NCI-H446 treated with DMSO at 0.1 percent for 48 hours (cell line): Measurements from ENCODE around the gene MOB4.
"Not testable (repeated sequence)": the region's sequence is repeated elsewhere in the genome, so short reads cannot be mapped to it uniquely, and the experiment has no call there.

Experiments
- DNase-seq: peaks from one replicate; lab custom pipeline; 2025; lab: John Stamatoyannopoulos, UW

Gene MOB4

GRCh38 chr2:197515739-197516392 is at the start of gene MOB4:
TSS of gene MOB4 (plus strand) at chr2:197516066. CDS start at chr2:197516087, 21 bp downstream.
- peak; percentile 86 for DNase-seq

DNA sequence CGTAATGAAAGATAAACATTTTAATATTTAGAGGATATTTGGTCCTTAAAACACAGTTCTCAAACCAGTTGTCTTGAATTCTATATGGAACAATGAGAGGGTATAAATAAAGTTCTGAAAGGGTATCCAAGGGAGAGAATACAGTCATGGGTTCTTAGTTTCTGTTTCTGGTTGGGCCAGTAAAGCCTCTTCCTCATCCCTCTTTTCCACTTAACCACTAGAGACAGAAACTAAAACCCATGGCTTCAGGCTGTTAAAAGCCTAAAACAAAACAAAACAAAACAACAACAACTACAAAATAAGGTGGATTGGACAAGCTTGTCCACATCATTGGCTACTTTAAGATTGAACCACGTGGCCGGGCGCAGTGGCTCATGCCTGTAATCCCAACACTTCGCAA is 43.7 kb upstream of the MOB4 start:
- DNase-seq: no peak

DNA sequence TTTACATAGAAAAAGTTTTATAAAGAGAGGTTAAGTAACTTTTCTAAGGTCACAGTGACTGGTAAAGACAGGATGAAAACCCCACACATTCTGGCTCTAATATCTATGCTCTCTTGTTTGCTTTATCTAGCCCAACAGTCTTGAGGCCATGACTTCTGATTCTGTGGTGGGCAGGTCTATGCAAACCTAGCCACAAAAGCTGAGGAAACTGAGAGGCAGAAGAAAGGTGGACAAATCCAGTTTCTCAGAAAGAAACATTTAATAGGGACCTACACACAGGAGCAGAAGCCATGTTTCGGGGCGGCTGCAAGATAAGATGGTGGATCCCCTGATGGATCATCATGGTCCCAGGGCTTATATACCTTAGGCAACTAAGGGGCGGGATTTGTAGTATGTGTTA is 38.1 kb upstream of the MOB4 start:
- no peak for DNase-seq

- DNase-seq: no peak
Measured at GRCh38 chr2:197480165-197481036, 35.5 kb upstream of the MOB4 start.

GRCh38 chr2:197484248-197484647 is 31.6 kb upstream of the MOB4 start:
- DNase-seq: not testable (repeated sequence)

- no peak for DNase-seq
Measured at GRCh38 chr2:197486175-197486574, 29.7 kb upstream of the MOB4 start.

GRCh38 chr2:197487385-197487784 is 28.5 kb upstream of the MOB4 start:
- DNase-seq: no peak

- DNase-seq: no peak
Measured at GRCh38 chr2:197495433-197496134, 20.3 kb upstream of the MOB4 start.

DNA sequence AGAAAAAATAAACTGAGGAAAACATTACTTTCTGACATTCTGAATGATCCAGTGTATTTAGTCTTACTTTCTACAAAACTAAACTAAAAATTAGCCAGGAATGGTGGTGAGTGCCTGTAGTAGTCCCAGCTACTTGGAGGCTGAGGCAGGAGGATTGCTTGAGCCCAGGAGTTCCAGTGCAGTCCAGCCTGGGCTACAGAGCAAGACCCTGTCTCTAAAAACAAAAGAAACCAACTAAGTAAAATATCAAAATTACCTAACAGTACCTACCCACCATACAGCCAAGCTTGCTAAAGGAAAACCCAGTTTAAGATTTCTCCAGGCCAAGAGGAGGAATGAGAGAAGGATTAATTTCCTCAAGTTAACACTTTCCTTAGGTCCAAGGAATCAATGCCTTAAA is 19.2 kb upstream of the MOB4 start:
- DNase-seq: no peak

- no peak for DNase-seq
Measured at GRCh38 chr2:197497326-197497725, 18.5 kb upstream of the MOB4 start.

GRCh38 chr2:197498235-197498936 is 17.5 kb upstream of the MOB4 start:
- no peak for DNase-seq

- no peak for DNase-seq
Measured at GRCh38 chr2:197498937-197499593, 16.8 kb upstream of the MOB4 start.

DNA sequence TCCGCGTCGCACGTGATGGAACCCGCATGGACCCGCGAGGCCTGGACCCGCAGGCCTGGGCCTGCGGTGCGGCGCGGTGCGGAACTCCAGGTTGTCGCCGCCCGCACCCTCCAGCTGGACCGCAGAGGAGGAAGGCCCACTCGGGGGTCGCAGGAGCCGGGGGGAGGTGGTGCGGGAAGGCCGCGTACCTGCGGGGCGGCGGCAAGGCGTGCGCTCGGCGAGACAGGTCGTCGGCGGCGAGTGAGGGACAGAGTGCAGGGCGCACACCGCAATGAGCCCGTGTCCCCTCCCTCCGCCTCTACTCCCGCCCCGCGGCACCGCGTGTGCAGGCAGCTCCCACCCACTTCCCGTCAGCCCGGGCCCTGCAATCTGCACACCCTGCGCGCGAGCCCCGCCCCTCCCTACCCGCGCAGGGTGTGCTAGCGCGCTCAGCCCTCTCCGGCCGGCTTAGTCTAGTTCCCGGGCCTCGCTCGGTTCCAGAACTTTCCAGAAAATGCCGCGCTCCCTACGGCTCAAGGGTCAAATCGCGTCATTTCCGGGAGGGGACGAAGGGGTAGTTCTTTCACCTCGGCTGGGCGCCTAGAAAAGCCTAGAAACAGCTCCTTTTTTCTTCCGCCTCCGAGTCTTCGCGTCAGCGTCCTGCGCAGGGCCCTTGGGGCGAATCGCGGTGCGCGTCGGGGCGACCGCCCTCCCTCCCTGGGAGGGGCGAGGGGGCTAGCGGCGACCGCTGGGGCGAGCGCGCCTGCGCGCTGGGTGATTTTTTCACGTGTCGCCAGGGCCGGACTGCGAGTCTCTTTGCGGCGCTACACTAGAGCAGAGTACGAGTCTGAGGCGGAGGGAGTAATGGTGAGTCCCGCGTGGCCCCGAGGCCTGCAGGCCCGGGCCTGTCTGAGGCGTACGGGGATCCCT is 16.0 kb upstream of the MOB4 start, which contains the start of the genes HSPD1 and HSPE1:
TSS of gene HSPD1 (minus strand) at position 247 of the 909 bp plus-strand sequence. CDS start 992 bp downstream, outside the sequence.
TSS of gene HSPE1 (plus strand) at position 786 of the 909 bp plus-strand sequence. CDS start at position 844, 58 bp downstream.
- DNase-seq: peak; percentile 98

DNA sequence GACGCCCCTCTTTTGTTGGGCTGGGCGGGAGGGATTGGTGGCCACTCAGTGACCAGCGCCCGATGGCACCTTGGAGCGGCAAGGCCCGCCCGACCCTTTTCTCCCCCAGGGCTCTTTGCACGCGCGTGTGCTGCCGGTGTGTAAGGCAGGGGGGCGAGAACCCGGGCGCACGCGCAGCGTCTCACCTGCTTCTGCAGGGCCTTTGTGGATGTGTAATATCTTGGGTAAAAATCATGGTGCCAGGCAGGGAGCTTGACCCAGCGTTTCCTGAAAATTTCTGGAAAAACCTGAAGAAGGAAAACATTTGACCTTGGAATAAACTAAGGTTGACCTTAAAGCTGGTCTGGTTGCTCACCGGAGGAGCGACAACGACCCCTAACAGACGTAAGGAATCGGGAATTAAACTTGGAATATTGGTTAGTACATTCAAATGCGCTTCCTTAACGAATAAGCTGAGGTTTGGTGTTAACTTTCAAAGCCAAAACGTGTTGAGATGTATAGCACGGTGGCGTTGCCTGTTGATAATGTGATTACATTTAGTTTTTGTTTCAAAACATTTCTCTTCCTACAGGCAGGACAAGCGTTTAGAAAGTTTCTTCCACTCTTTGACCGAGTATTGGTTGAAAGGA is 15.2 kb upstream of the MOB4 start:
- DNase-seq: no peak

DNA sequence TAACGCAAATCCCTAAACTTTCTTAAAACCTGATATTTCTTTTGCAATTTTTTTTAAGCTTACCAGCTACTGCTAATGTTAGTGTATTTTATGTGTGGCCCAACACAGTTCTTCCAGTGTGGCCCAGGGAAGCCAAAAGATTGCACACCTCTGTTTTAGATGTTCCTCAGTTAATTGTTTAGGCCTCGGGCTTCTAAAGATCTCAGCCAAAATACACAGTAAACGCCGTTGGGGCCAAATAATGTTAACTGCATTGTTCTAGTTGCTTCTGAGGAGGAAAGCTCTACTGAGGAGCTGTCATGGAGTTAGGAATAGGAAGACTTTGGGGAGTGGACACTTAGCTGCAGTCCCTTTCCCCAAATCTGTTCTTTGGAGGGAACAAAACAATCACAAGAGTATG is 13.7 kb upstream of the MOB4 start:
- no peak for DNase-seq

DNA sequence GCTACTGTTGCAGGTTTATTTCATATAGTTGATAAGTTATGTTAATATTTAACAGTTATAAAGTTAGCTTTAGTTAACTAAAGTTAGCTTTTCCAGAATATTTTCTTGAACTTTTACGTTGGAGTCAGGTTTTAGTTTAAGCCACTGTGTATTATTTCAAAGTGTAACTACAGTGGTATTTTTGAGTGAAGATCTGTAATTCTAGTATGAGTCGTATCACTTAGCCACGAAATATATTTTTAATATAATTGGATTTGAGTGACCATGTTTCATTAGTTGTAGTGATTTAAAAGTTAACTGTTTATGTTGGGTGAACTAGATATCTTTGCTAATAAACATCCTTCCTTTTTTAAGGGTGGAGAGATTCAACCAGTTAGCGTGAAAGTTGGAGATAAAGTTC is 13.2 kb upstream of the MOB4 start:
- no peak for DNase-seq

DNA sequence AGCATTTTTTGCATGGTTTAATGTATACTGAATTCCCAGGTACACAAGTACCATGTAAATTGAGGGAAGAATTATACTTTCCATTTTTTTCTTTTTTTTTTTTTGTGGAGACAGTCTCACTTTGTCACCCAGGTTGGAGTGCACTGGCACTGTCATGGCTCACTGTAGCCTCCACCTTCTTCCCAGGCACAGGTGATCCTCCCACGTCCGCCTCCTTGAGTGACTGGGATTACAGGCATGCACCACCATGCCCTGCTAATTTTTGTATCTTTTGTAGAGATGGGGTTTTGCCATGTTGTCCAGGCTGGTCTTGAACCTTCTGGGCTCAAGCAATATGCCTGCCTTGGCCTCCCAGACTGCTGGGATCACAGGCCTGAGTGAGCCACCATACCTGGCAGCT is 11.9 kb upstream of the MOB4 start:
- DNase-seq: no peak

- no peak for DNase-seq
Measured at GRCh38 chr2:197504512-197504911, 11.4 kb upstream of the MOB4 start.

- DNase-seq: no peak
Measured at GRCh38 chr2:197506658-197507057, 9.2 kb upstream of the MOB4 start.

DNA sequence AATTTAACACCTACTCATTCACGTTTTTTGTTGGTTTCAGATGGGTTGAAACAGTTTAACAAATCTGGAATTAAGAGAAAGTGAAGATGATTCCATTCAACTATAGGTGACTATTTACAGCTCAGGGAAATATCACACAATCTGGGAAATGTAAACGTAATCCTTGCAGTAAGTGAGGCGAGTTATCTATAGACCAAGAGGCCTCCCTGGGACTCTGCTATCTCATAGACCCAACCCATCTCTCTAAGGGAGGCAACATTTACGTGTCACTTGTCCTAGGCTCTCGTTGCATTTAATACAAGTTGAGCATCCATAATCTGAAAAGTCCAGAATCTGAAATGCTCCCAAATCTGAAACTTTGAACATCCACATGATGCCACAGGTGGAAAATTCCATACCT is 2.0 kb upstream of the MOB4 start:
- no peak for DNase-seq
